HG03135 (cell line): ENCODE data around the gene TBC1D14.

Source experiments
- ATAC-seq: cut with Tn5 transposase; IDR thresholded peaks from one replicate; pipeline ENCODE4 v1.9.1; 2021; ENCODE audit warnings: mild to moderate bottlenecking, moderate library complexity; ENCODE audit not compliant: unreplicated experiment

The TBC1D14 gene

GRCh38 chr4:6926681-6927478 lies 17.3 kb downstream of the TBC1D14 start:
- ATAC-seq: no peak

- ATAC-seq: no peak
These were observed 18.5 kb downstream of the TBC1D14 start for GRCh38 chr4:6928081-6928480.

- ATAC-seq: no peak
These were observed 19.7 kb downstream of the TBC1D14 start for GRCh38 chr4:6929339-6929811.

- ATAC-seq: no peak
These were observed 20.3 kb downstream of the TBC1D14 start for GRCh38 chr4:6929812-6930464.

- ATAC-seq: no peak
These were observed 22.8 kb downstream of the TBC1D14 start for GRCh38 chr4:6932475-6932874.

GRCh38 chr4:6932918-6933317 lies 23.3 kb downstream of the TBC1D14 start:
- ATAC-seq: no peak

- ATAC-seq: no peak
These were observed 24.2 kb downstream of the TBC1D14 start for GRCh38 chr4:6933691-6934430.

GRCh38 chr4:6935965-6936364 lies 26.3 kb downstream of the TBC1D14 start:
- no peak for ATAC-seq

- no peak for ATAC-seq
These were observed 27.6 kb downstream of the TBC1D14 start for GRCh38 chr4:6937201-6937600.

- ATAC-seq: no peak
These were observed 28.1 kb downstream of the TBC1D14 start for GRCh38 chr4:6937754-6938153.

- ATAC-seq: no peak
These were observed 28.6 kb downstream of the TBC1D14 start for GRCh38 chr4:6938237-6938636.

GRCh38 chr4:6938647-6939271 lies 29.1 kb downstream of the TBC1D14 start:
- no peak for ATAC-seq

- peak; percentile 41 for ATAC-seq
These were observed 30.4 kb downstream of the TBC1D14 start for GRCh38 chr4:6939761-6940743.

GRCh38 chr4:6940744-6941137 lies 31.1 kb downstream of the TBC1D14 start:
- ATAC-seq: no peak

- no peak for ATAC-seq
These were observed 32.2 kb downstream of the TBC1D14 start for GRCh38 chr4:6941796-6942195.

- ATAC-seq: peak; percentile 55
These were observed 32.7 kb downstream of the TBC1D14 start for GRCh38 chr4:6942238-6942800.

- no peak for ATAC-seq
These were observed 33.6 kb downstream of the TBC1D14 start for GRCh38 chr4:6943012-6943884.

- ATAC-seq: no peak
These were observed 34.2 kb downstream of the TBC1D14 start for GRCh38 chr4:6943885-6944225.
